Suppressor macrophage treated with lipopolysaccharide for 1 hour (primary cell): ENCODE results near the gene CCDC17.

Source experiments
- DNase-seq, 3 donors: peaks; one replicate each; pipeline ENCODE4 v3.0.0-alpha.2; 2020 to 2022

CCDC17 gene

DNA sequence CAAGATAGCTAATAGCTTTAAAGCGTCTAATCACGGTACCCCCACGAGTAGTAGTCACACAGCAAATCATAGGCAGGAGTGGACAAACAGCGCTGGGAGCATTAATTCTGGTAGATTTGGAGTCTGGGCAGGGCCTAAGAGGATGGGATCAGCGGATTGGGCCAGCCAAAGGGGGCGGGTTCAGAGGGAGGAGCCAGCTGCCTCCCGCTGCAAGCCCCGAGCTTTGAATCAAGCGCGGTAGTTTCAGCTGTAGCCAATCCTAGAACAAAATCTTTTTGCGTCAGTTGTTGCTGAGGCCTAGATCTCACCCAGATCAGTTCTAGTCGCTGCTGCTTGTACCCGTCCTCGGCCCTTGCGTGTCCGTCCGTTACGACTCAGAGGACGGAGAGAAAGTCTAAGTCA lies 40.6 kb downstream of the CCDC17 start:
- DNase-seq: peak; percentile 97 to 99 (median 99)

DNA sequence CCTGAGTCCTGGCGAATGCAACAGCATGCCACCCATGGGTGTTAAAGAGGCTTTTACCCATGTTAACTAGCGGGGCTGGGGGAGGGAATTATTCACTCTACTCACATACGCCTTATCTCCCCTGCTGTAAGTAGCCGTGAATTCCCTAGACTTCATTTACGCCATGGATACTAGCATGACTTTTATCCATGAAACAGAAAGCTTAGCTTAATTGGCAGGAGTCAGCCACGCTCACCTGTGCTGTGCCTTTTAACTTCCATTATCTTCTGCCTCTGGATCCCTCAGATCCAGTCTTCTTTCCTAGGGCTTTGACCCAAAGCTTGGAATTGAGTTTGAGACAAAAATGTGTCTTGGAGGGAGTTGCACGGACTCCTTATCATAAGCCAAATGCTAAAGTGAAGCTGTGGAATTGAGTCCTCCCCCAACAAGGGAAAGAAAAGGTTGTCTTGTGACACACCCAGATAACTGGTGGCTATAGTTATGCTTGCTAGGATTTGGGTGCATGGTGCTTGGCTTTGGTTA lies 49.7 kb downstream of the CCDC17 start:
- DNase-seq: no peak

DNA sequence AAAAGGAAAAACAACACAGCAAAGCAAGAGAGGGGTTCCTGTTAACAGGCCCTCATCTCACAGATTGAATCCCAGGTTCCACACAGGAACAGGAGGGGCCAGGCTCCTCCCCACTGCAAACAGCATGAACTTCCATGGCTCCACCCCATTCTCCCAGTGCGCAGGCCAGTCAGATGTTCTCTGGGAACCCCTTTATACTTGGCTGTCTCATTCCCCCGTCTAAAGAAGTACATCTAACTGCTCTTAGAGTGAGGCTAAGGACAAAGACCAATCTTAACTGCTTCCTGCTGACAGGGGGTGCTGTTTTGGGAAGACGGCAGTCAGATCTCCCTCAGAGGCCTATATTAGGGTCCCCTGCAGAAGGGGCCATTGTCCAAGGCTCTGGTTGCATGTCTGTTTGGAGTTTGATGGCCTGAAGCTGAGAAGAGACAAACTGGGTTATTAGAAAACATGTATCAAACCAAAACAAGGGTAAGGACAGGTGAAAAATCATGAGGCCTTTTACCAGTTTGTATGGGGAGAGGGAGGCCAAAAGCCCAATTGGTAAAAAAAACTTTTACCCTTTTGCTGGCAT lies 50.5 kb downstream of the CCDC17 start:
- no peak for DNase-seq

DNA sequence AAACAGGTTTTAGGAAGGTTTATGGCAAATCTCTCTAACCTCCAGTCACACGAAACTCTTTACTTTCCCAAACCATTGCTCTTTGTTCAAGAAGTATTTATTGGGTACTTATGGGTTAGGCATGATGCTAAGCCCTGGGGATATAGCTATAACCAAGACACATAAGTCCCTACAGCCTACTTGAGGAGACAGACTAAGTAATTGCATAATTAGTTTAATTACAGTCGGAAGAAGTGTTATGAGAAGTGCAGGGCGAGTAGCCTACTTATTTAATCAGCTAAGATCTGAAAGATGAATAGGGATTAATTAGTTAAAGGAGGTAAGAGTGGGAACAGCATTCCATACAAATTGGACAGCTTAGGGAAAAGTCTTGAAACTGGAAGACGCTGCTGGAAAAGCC lies 53.2 kb downstream of the CCDC17 start:
- no peak for DNase-seq
